ENCODE measurements around the gene STX8. TPM values are rescaled to one million over a fixed set of nuclear protein-coding genes. Genes with fewer than 3 reads are reported as not detected.
"Not testable (repeated sequence)": the region's sequence is repeated elsewhere in the genome, so short reads cannot be mapped to it uniquely, and the experiment has no call there.

The STX8 gene
- total and polyA plus RNA-seq, 7 donors = 34.0 to 70.6 (median 50.5) TPM

GRCh38 chr17:9383826-9384225 lies 191.8 kb downstream of the STX8 start:
- ATAC-seq (no peak), DNase-seq (no peak)
- 78 to 100% (median 94%) methylated on average over 3 of the region's 3 CpGs for WGBS, 3 donors
- intact Hi-C loops (cut with DNase I) = no loop called here
- no peak overlapping the region for H3K27ac ChIP-seq
- H3K4me3 ChIP-seq = no peak overlapping the region
- H3K36me3 ChIP-seq (ENCODE audit: insufficient read depth in 1 of 2, low read depth in 1 of 2) = no peaks in the 10 kb centered on the region
- H3K4me1 ChIP-seq = peaks cover 5% of the 10 kb centered on the region
- H3K27me3 ChIP-seq (ENCODE audit: insufficient read depth in 3 of 3, low read length in 2 of 3) = no peaks in the 10 kb centered on the region
- H3K9me3 ChIP-seq = no peaks in the 10 kb centered on the region
- TF ChIP-seq CTCF (IDR thresholded peaks at IDR 0.05) = no peak

- no peak for TF ChIP-seq CTCF (IDR thresholded peaks at IDR 0.05)
- Histone ChIP-seq H3K36me3 (ENCODE audit: insufficient read depth in 1 of 2, low read depth in 1 of 2) (no peaks in the 10 kb centered on the region), H3K9me3 (no peaks in the 10 kb centered on the region), H3K4me3 (no peak overlapping the region), H3K27ac (no peak overlapping the region), H3K4me1 (no peaks in the 10 kb centered on the region), H3K27me3 (ENCODE audit: insufficient read depth in 3 of 3, low read length in 2 of 3) (no peaks in the 10 kb centered on the region)
- intact Hi-C loops (cut with DNase I) = no loop called here
- ATAC-seq = no peak
- no peak for DNase-seq
- 87 to 92% (median 89%) methylated on average over 2 of the region's 2 CpGs for WGBS, 3 donors
Observed at GRCh38 chr17:9382626-9383025, 193.0 kb downstream of the STX8 start.

- TF ChIP-seq CTCF (IDR thresholded peaks at IDR 0.05) = no peak
- no peak for DNase-seq
- intact Hi-C loops (cut with DNase I) = no loop called here
- Histone ChIP-seq H3K4me1 (no peaks in the 10 kb centered on the region), H3K27me3 (ENCODE audit: insufficient read depth in 3 of 3, low read length in 2 of 3) (no peaks in the 10 kb centered on the region), H3K36me3 (ENCODE audit: insufficient read depth in 1 of 2, low read depth in 1 of 2) (no peaks in the 10 kb centered on the region), H3K4me3 (no peak overlapping the region), H3K9me3 (no peaks in the 10 kb centered on the region), H3K27ac (no peak overlapping the region)
- WGBS, 3 donors = 95 to 98% (median 96%) methylated on average over 2 of the region's 2 CpGs
- no peak for ATAC-seq
Observed at GRCh38 chr17:9381068-9381467, 194.6 kb downstream of the STX8 start.

- no peaks in the 10 kb centered on the region for H3K36me3 ChIP-seq (ENCODE audit: insufficient read depth in 1 of 2, low read depth in 1 of 2)
- WGBS, 3 donors = 97 to 100% (median 97%) methylated on average over 4 of the region's 4 CpGs
- no peak overlapping the region for H3K4me3 ChIP-seq
- no peak for TF ChIP-seq CTCF (IDR thresholded peaks at IDR 0.05)
- no peaks in the 10 kb centered on the region for H3K27me3 ChIP-seq (ENCODE audit: insufficient read depth in 3 of 3, low read length in 2 of 3)
- DNase-seq = no peak
- intact Hi-C loops (cut with DNase I) = no loop called here
- H3K4me1 ChIP-seq = no peaks in the 10 kb centered on the region
- no peak overlapping the region for H3K27ac ChIP-seq
- H3K9me3 ChIP-seq = no peaks in the 10 kb centered on the region
- ATAC-seq = no peak
Observed at GRCh38 chr17:9380361-9380760, 195.3 kb downstream of the STX8 start.

GRCh38 chr17:9376177-9376576 lies 199.4 kb downstream of the STX8 start:
- WGBS, 3 donors = 90 to 96% (median 96%) methylated on average over 9 of the region's 9 CpGs
- ATAC-seq, DNase-seq: not testable (repeated sequence)

More at GRCh38 chr17:9376177-9376576, 199.4 kb downstream of the STX8 start:
- H3K4me3 ChIP-seq; intact Hi-C loops (cut with DNase I); H3K27ac ChIP-seq; H3K4me1 ChIP-seq; H3K9me3 ChIP-seq; H3K36me3 ChIP-seq (ENCODE audit: insufficient read depth in 1 of 2, low read depth in 1 of 2); H3K27me3 ChIP-seq (ENCODE audit: insufficient read depth in 3 of 3, low read length in 2 of 3): not testable (repeated sequence)
